Measurements from ENCODE around the gene PLPP1. TPM values are rescaled to one million over a fixed set of nuclear protein-coding genes. Genes with fewer than 3 reads are reported as not detected.
"Not testable (repeated sequence)": the region's sequence is repeated elsewhere in the genome, so short reads cannot be mapped to it uniquely, and the experiment has no call there.

The PLPP1 gene
- total RNA-seq, 2 experiments from 2014 or later: 8.9 to 9.0 TPM

DNA sequence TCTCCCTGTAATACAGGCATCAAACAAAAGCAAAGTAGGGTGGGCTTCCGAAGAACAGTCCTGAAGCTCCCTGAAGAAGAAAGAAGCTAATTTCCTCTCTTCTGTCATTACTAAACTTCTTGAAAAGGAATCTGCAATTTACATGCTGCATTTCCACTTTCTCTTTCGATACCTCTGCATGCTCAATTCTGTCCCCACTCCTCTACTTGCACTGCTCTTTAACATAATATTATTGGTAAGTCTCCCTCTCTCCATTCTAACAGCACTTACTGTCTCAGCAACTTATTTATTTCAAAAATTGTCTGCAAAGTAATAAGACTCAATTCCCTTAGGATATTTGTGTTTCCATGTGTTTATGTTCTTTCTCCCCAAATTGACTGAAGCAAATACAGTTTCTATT, 3.9 kb upstream of the PLPP1 start:
- ChIA-PET CTCF (interaction anchor here (1.6 kb wide), 1 partner anchor 153 kb away, joined by 4 read pairs; no protein-coding TSS in a partner anchor), POLR2A (no interaction called here)
- DNase-seq: no peak
- Mint-ChIP-seq H3K4me1 (peaks cover 44% of the 10 kb centered on the region), H3K9me3 (no peaks in the 10 kb centered on the region), H3K36me3 (ENCODE audit: low read depth) (no peaks in the 10 kb centered on the region), H3K4me3 (peak overlapping the region; percentile 37), H3K27me3 (no peaks in the 10 kb centered on the region), H3K27ac (peak overlapping the region; percentile 37)

- POLR2A ChIA-PET; H3K4me3 Mint-ChIP-seq; H3K27ac Mint-ChIP-seq; H3K27me3 Mint-ChIP-seq; DNase-seq; H3K36me3 Mint-ChIP-seq (ENCODE audit: low read depth); H3K9me3 Mint-ChIP-seq: not testable (repeated sequence)
- CTCF ChIA-PET: interaction anchor here (1.6 kb wide), 1 partner anchor 155 kb away, joined by 4 read pairs; no protein-coding TSS in a partner anchor
- H3K4me1 Mint-ChIP-seq: peaks cover 50% of the 10 kb centered on the region
These were observed 2.6 kb upstream of the PLPP1 start for GRCh38 chr5:55537315-55537714.

- CTCF ChIA-PET: interaction anchor here (0.6 kb wide), 1 partner anchor 21 kb away, joined by 3 read pairs; no protein-coding TSS in a partner anchor
- DNase-seq: no peak
- Mint-ChIP-seq H3K36me3 (ENCODE audit: low read depth) (peaks cover 4% of the 10 kb centered on the region), H3K27ac (peak overlapping the region; percentile 38), H3K27me3 (no peaks in the 10 kb centered on the region), H3K4me1 (peaks cover 38% of the 10 kb centered on the region), H3K9me3 (no peaks in the 10 kb centered on the region), H3K4me3 (peak overlapping the region; percentile 86)
- POLR2A ChIA-PET: interaction anchor here (1.4 kb wide), 1 partner anchor 228 kb away, joined by 6 read pairs; the partner anchor contains the start of genes DHX29 and MTREX
These were observed 588 bp upstream of the PLPP1 start for GRCh38 chr5:55535199-55535905.

GRCh38 chr5:55533521-55534435, 986 bp downstream of the PLPP1 start:
- Mint-ChIP-seq H3K9me3 (no peaks in the 10 kb centered on the region), H3K36me3 (ENCODE audit: low read depth) (peaks cover 4% of the 10 kb centered on the region), H3K27ac (peak overlapping the region; percentile 63), H3K4me1 (peaks cover 29% of the 10 kb centered on the region), H3K27me3 (no peaks in the 10 kb centered on the region), H3K4me3 (peak overlapping the region; percentile 86)
- ChIA-PET POLR2A (interaction anchor here (0.7 to 1.4 kb wide), 2 partner anchors 226 kb away, joined by 4 to 6 read pairs; partner anchors contain the start of genes DHX29 and MTREX), CTCF (no interaction called here)
- no peak for DNase-seq

DNA sequence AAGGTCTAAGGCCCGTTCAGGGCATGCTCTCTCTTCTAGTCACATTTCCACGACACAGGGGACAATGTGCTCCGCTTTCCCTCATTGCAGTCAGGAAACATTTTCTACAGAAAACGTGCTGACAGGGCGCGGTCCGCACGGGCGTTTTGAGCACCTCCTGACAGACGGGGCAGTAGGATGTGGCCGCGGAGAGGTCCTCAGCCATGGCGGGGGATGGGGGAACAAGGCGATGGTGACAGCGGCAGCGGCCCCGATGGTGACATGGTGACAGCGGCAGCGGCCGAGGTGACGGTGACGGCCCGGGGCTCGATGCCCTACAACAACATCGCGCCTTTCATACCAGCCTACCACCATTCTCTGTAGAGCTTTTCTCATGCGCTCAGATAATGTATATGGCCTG, 4.1 kb downstream of the PLPP1 start:
- Mint-ChIP-seq H3K27me3 (no peaks in the 10 kb centered on the region), H3K27ac (no peak overlapping the region), H3K36me3 (ENCODE audit: low read depth) (peaks cover 7% of the 10 kb centered on the region), H3K4me1 (peaks cover 21% of the 10 kb centered on the region), H3K4me3 (no peak overlapping the region), H3K9me3 (no peaks in the 10 kb centered on the region)
- no peak for DNase-seq
- CTCF ChIA-PET: no interaction called here
- POLR2A ChIA-PET: no interaction called here

DNA sequence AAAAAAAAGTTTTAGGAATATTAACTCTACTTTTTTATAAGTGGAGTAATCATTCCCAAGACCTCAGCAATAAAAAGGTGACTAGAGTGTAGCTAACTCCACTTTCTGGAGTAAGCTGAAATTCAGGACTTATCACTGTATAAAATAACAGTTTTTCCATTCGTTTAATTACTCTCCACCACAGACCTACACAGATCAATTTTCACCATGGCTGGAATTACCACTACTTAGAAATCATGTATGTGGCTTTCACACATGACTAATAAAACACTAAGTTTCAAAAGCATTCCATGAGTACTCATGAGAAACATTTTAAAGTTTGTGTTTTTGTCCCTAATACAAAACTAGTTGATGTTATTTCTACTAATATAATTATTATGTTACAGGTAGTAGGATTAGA, 9.9 kb downstream of the PLPP1 start:
- Mint-ChIP-seq H3K36me3 (ENCODE audit: low read depth) (peaks cover 3% of the 10 kb centered on the region), H3K9me3 (no peaks in the 10 kb centered on the region), H3K27ac (no peak overlapping the region), H3K27me3 (no peaks in the 10 kb centered on the region), H3K4me3 (no peak overlapping the region), H3K4me1 (peaks cover 5% of the 10 kb centered on the region)
- DNase-seq: no peak
- POLR2A ChIA-PET: interaction anchor here (1.1 kb wide), 1 partner anchor 16 kb away, joined by 3 read pairs; no protein-coding TSS in a partner anchor
- CTCF ChIA-PET: interaction anchor here (0.7 kb wide), 1 partner anchor 1726 kb away, joined by 3 read pairs; no protein-coding TSS in a partner anchor

DNA sequence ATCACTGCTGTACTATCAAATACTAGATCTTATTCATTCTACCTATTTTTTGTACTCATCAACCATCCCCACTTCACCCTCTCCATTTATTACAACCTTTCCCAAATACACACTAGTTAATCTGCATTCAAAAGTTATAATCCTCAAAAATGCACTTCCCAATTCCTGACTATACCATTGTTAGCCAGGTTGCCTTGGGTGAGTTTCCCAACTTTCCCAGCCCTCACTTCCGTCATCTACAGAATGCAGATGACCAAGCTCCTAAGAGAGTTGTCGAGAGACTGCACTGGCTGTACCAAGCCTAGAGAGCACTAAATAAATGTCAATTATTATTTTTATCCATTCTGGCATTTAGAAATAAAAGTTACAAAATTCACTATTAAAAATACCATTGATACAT, 11.5 kb downstream of the PLPP1 start:
- H3K4me1 Mint-ChIP-seq: peaks cover 5% of the 10 kb centered on the region
- H3K9me3 Mint-ChIP-seq: no peaks in the 10 kb centered on the region
- POLR2A ChIA-PET: no interaction called here
- DNase-seq: no peak
- CTCF ChIA-PET: no interaction called here
- H3K36me3 Mint-ChIP-seq (ENCODE audit: low read depth): peaks cover 3% of the 10 kb centered on the region
- no peak overlapping the region for H3K27ac Mint-ChIP-seq
- H3K4me3 Mint-ChIP-seq: no peak overlapping the region
- no peaks in the 10 kb centered on the region for H3K27me3 Mint-ChIP-seq

DNA sequence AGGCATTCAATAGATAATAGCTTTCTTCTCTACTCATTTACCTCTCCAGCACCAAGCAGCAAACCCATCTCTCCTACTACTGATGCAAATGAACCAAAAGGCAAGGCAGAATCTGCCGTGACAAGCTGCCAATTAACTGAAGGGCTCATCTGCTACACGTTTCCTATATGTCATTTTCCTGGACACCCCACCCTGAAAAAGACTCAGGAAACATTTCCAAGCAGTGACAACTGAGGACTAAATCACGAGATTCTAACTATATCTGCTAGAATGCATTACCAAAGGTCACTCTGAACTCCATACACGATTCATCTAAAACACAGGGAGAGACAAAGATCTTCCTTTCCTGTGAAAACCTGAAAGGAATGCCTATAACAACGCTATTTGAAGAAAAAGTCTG, 12.9 kb downstream of the PLPP1 start:
- ChIA-PET POLR2A (no interaction called here), CTCF (no interaction called here)
- no peaks in the 10 kb centered on the region for H3K27me3 Mint-ChIP-seq
- no peaks in the 10 kb centered on the region for H3K9me3 Mint-ChIP-seq
- DNase-seq: no peak
- H3K4me1 Mint-ChIP-seq: peaks cover 5% of the 10 kb centered on the region
- no peaks in the 10 kb centered on the region for H3K36me3 Mint-ChIP-seq (ENCODE audit: low read depth)
- no peak overlapping the region for H3K27ac Mint-ChIP-seq
- no peak overlapping the region for H3K4me3 Mint-ChIP-seq

DNA sequence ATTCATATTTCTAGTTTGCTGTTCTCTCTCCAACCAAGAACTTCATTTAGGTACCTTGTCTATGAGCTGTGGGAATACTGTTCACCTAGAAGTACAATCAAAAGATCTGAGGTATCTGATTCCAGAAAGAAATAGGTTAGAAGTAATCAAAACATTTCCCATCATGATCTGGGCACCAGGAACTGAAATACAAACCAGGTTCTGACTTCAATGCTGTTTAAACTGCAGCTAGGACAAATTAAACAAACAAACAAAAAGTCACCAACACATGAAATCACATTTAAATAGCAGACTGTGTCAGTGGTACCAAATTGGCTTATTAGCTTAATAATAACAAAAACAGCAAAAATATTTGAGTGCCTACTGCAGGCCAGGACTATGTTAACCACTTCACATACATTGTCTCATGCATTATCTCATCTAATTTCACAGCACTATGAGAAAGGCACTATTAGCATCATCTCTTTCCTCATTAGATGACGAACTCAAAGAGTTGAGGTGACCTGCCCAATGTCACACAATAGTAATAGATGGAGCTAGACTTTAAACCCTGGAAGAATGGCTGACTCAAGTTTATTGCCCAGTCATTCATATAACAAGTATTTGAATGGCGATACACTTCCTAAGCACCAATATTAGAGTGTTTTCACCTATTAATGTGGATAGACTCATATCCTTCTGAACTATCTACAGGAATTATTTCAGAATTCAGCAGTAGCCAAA, 14.5 kb downstream of the PLPP1 start:
- Mint-ChIP-seq H3K27me3 (no peaks in the 10 kb centered on the region), H3K4me3 (no peak overlapping the region), H3K27ac (no peak overlapping the region), H3K36me3 (ENCODE audit: low read depth) (no peaks in the 10 kb centered on the region), H3K9me3 (no peaks in the 10 kb centered on the region), H3K4me1 (peaks cover 2% of the 10 kb centered on the region)
- ChIA-PET CTCF (no interaction called here), POLR2A (no interaction called here)
- no peak for DNase-seq

- ChIA-PET POLR2A (no interaction called here), CTCF (no interaction called here)
- no peak overlapping the region for H3K27ac Mint-ChIP-seq
- no peaks in the 10 kb centered on the region for H3K9me3 Mint-ChIP-seq
- H3K4me3 Mint-ChIP-seq: no peak overlapping the region
- DNase-seq: no peak
- no peaks in the 10 kb centered on the region for H3K36me3 Mint-ChIP-seq (ENCODE audit: low read depth)
- no peaks in the 10 kb centered on the region for H3K4me1 Mint-ChIP-seq
- no peaks in the 10 kb centered on the region for H3K27me3 Mint-ChIP-seq
These were observed 15.9 kb downstream of the PLPP1 start for GRCh38 chr5:55518831-55519390.

DNA sequence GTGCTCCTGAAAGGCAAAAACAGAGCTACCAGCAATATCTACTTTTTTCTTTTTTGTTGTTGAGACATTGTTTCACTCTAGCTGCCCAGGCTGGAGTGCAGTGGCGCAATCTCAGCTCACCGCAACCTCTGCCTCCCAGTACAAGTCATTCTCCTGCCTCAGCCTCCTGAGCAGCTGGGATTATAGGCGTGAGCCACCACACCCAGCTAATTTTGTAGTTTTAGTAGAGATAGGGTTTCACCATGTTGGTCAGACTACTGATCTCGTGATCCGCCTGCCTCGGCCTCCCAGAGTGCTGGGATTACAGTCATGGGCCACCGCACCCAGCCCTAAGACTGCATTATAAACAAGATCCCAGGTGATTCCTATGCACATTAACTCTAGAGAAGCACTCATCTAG, 17.0 kb downstream of the PLPP1 start:
- H3K36me3 Mint-ChIP-seq (ENCODE audit: low read depth): no peaks in the 10 kb centered on the region
- H3K9me3 Mint-ChIP-seq: no peaks in the 10 kb centered on the region
- ChIA-PET POLR2A (no interaction called here), CTCF (no interaction called here)
- H3K4me1 Mint-ChIP-seq: no peaks in the 10 kb centered on the region
- H3K27ac Mint-ChIP-seq: no peak overlapping the region
- H3K27me3 Mint-ChIP-seq: no peaks in the 10 kb centered on the region
- DNase-seq: no peak
- H3K4me3 Mint-ChIP-seq: no peak overlapping the region

GRCh38 chr5:55511010-55511409, 23.8 kb downstream of the PLPP1 start:
- Mint-ChIP-seq H3K9me3 (no peaks in the 10 kb centered on the region), H3K36me3 (ENCODE audit: low read depth) (no peaks in the 10 kb centered on the region), H3K4me1 (no peaks in the 10 kb centered on the region), H3K27me3 (no peaks in the 10 kb centered on the region), H3K27ac (no peak overlapping the region), H3K4me3 (no peak overlapping the region)
- POLR2A ChIA-PET: no interaction called here
- CTCF ChIA-PET: interaction anchor here (0.7 kb wide), 1 partner anchor 248 kb away, joined by 3 read pairs; no protein-coding TSS in a partner anchor
- no peak for DNase-seq

GRCh38 chr5:55510523-55510880, 24.3 kb downstream of the PLPP1 start:
- Mint-ChIP-seq H3K4me1 (no peaks in the 10 kb centered on the region), H3K4me3 (no peak overlapping the region), H3K27ac (no peak overlapping the region), H3K36me3 (ENCODE audit: low read depth) (no peaks in the 10 kb centered on the region), H3K9me3 (no peaks in the 10 kb centered on the region), H3K27me3 (no peaks in the 10 kb centered on the region)
- POLR2A ChIA-PET: no interaction called here
- CTCF ChIA-PET: interaction anchor here (1.0 kb wide), 1 partner anchor 26 kb away, joined by 3 read pairs; no protein-coding TSS in a partner anchor
- no peak for DNase-seq
